ENCODE measurements around the gene EIF1. TPM values are rescaled to one million over a fixed set of nuclear protein-coding genes. Genes with fewer than 3 reads are reported as not detected.

Gene EIF1
- total and polyA plus RNA-seq, 9 donors, result 270 to 1,340 (median 813) TPM

- H3K36me3 ChIP-seq, result no peaks in the 10 kb centered on the region
- WGBS, 3 donors, result 72 to 79% (median 75%) methylated on average over 10 of the region's 10 CpGs
- intact Hi-C loops (cut with DNase I), result no loop called here
These were observed 8.2 kb upstream of the EIF1 start for GRCh38 chr17:41680426-41681040.

GRCh38 chr17:41681776-41682175 lies 6.9 kb upstream of the EIF1 start:
- Histone ChIP-seq H3K4me3 (no peak overlapping the region), H3K36me3 (no peaks in the 10 kb centered on the region), H3K9me3 (no peaks in the 10 kb centered on the region), H3K27me3 (no peaks in the 10 kb centered on the region), H3K27ac (no peak overlapping the region), H3K4me1 (ENCODE audit: insufficient read depth) (no peaks in the 10 kb centered on the region)
- DNase-seq, result no peak
- 83 to 97% (median 88%) methylated on average over 3 of the region's 3 CpGs for WGBS, 3 donors
- intact Hi-C loops (cut with DNase I), result no loop called here
- TF ChIP-seq EP300 (IDR thresholded peaks at IDR 0.05) (no peak), POLR2A (IDR thresholded peaks at IDR 0.05) (no peak), CTCF (IDR thresholded peaks at IDR 0.05) (no peak)

More at GRCh38 chr17:41680426-41681040, 8.2 kb upstream of the EIF1 start:
- Histone ChIP-seq H3K4me3 (no peak overlapping the region), H3K4me1 (ENCODE audit: insufficient read depth) (no peaks in the 10 kb centered on the region), H3K27ac (no peak overlapping the region), H3K9me3 (no peaks in the 10 kb centered on the region), H3K27me3 (no peaks in the 10 kb centered on the region)
- TF ChIP-seq EP300 (IDR thresholded peaks at IDR 0.05) (no peak), POLR2A (IDR thresholded peaks at IDR 0.05) (no peak), CTCF (IDR thresholded peaks at IDR 0.05) (no peak)
- no peak for DNase-seq

- Histone ChIP-seq H3K36me3 (no peaks in the 10 kb centered on the region), H3K27ac (no peak overlapping the region), H3K4me1 (ENCODE audit: insufficient read depth) (no peaks in the 10 kb centered on the region), H3K9me3 (no peaks in the 10 kb centered on the region), H3K27me3 (no peaks in the 10 kb centered on the region), H3K4me3 (no peak overlapping the region)
- WGBS, 3 donors, result 80 to 87% (median 85%) methylated on average over 5 of the region's 5 CpGs
- TF ChIP-seq EP300 (IDR thresholded peaks at IDR 0.05), result no peak
- TF ChIP-seq CTCF (IDR thresholded peaks at IDR 0.05), result no peak
- TF ChIP-seq POLR2A (IDR thresholded peaks at IDR 0.05), result no peak
- no peak for DNase-seq
- intact Hi-C loops (cut with DNase I), result loop anchor here in 1 of 4 donors (1.0 kb wide), 1 partner anchor 38 kb away; no protein-coding TSS in a partner anchor
These were observed 6.1 kb upstream of the EIF1 start for GRCh38 chr17:41682631-41683030.

GRCh38 chr17:41683441-41684007 lies 5.2 kb upstream of the EIF1 start:
- Histone ChIP-seq H3K36me3 (no peaks in the 10 kb centered on the region), H3K4me3 (no peak overlapping the region), H3K27ac (no peak overlapping the region), H3K4me1 (ENCODE audit: insufficient read depth) (no peaks in the 10 kb centered on the region), H3K9me3 (no peaks in the 10 kb centered on the region), H3K27me3 (no peaks in the 10 kb centered on the region)
- intact Hi-C loops (cut with DNase I), result loop anchor here in 1 of 4 donors (1.0 kb wide), 1 partner anchor 39 kb away; no protein-coding TSS in a partner anchor
- TF ChIP-seq CTCF (IDR thresholded peaks at IDR 0.05), result no peak
- TF ChIP-seq POLR2A (IDR thresholded peaks at IDR 0.05), result no peak
- no peak for TF ChIP-seq EP300 (IDR thresholded peaks at IDR 0.05)
- no peak for DNase-seq
- 34 to 43% (median 40%) methylated on average over 8 of the region's 8 CpGs for WGBS, 3 donors
